ENCODE measurements around the gene NOC4L. TPM values are rescaled to one million over a fixed set of nuclear protein-coding genes. Genes with fewer than 3 reads are reported as not detected.

NOC4L gene
- total RNA-seq: 10 to 100 TPM; 10.9 to 18.1 TPM

- ATAC-seq (peak; percentile 95), DNase-seq (peak; percentile 95 to 96 (median 95))
- peak within 1 kb of the TSS; percentile 79 to 91 (median 86) for H3K27ac ChIP-seq
- intact Hi-C loops (cut with DNase I): no loop called here
- 0% methylated on average over 1 to 85 of the region's 100 CpGs for WGBS, 2 donors
- TF ChIP-seq POLR2A (IDR thresholded peaks at IDR 0.05): peak; percentile 47 to 69 (median 67)
- TF ChIP-seq CTCF (IDR thresholded peaks at IDR 0.05): peak in 3 of 7 experiments; percentile 23 to 51 (median 28)
- H3K36me3 ChIP-seq (replicated peaks in 1 of 2; ENCODE audit: insufficient read depth in 1 of 2, low read depth in 2 of 2): peaks cover 11 to 22% of the 10 kb centered on the region in 2 donors
- no peaks in the 10 kb centered on the region for H3K27me3 ChIP-seq
- peaks cover 19% of the 10 kb centered on the region for H3K4me1 ChIP-seq
- H3K4me3 ChIP-seq: peak within 1 kb of the TSS; percentile 84 to 95
- H3K9me3 ChIP-seq: no peaks in the 10 kb centered on the region
These were observed at the start of gene NOC4L, which contains the start of gene DDX51 for GRCh38 chr12:132144115-132144809. TSS of gene NOC4L (plus strand) at chr12:132144457. CDS start at chr12:132144489, 32 bp downstream. TSS of gene DDX51 (minus strand) at chr12:132144319. CDS start at chr12:132144296, 23 bp downstream.

GRCh38 chr12:132095520-132096409 lies 48.5 kb upstream of the NOC4L start:
- 88 to 94% methylated on average over 11 of the region's 11 CpGs for WGBS, 2 donors
- DNase-seq (no peak), ATAC-seq (no peak)
- intact Hi-C loops (cut with DNase I): no loop called here
- Histone ChIP-seq H3K27me3 (no peaks in the 10 kb centered on the region), H3K9me3 (no peaks in the 10 kb centered on the region), H3K4me3 (no peak overlapping the region), H3K4me1 (no peaks in the 10 kb centered on the region), H3K36me3 (replicated peaks in 1 of 2; ENCODE audit: insufficient read depth in 1 of 2, low read depth in 2 of 2) (peaks cover 0 to 3% of the 10 kb centered on the region in 2 donors), H3K27ac (no peak overlapping the region)
- TF ChIP-seq CTCF (IDR thresholded peaks at IDR 0.05) (no peak), POLR2A (IDR thresholded peaks at IDR 0.05) (no peak)

- WGBS, 2 donors: 94% methylated on average over 10 to 12 of the region's 12 CpGs
- intact Hi-C loops (cut with DNase I): no loop called here
- Histone ChIP-seq H3K9me3 (no peaks in the 10 kb centered on the region), H3K36me3 (replicated peaks in 1 of 2; ENCODE audit: insufficient read depth in 1 of 2, low read depth in 2 of 2) (no peaks in the 10 kb centered on the region), H3K27ac (no peak overlapping the region), H3K27me3 (no peaks in the 10 kb centered on the region), H3K4me1 (no peaks in the 10 kb centered on the region), H3K4me3 (no peak overlapping the region)
- TF ChIP-seq POLR2A (IDR thresholded peaks at IDR 0.05) (no peak), CTCF (IDR thresholded peaks at IDR 0.05) (no peak)
- ATAC-seq (no peak), DNase-seq (no peak)
These were observed 44.5 kb upstream of the NOC4L start for GRCh38 chr12:132099739-132100138.

GRCh38 chr12:132100306-132101065 lies 43.8 kb upstream of the NOC4L start:
- no peak for TF ChIP-seq POLR2A (IDR thresholded peaks at IDR 0.05)
- no peak for TF ChIP-seq CTCF (IDR thresholded peaks at IDR 0.05)
- no peaks in the 10 kb centered on the region for H3K9me3 ChIP-seq
- ATAC-seq: no peak
- no peak overlapping the region for H3K27ac ChIP-seq
- intact Hi-C loops (cut with DNase I): no loop called here
- H3K27me3 ChIP-seq: no peaks in the 10 kb centered on the region
- H3K4me1 ChIP-seq: no peaks in the 10 kb centered on the region
- no peak overlapping the region for H3K4me3 ChIP-seq
- DNase-seq: no peak
- WGBS, 2 donors: 96% methylated on average over 8 to 13 of the region's 13 CpGs
- H3K36me3 ChIP-seq (replicated peaks in 1 of 2; ENCODE audit: insufficient read depth in 1 of 2, low read depth in 2 of 2): peaks cover 0 to 2% of the 10 kb centered on the region in 2 donors

Measured in body of pancreas (tissue), 4 donors.